MCF 10A (cell line): Measurements from ENCODE around the gene WBP2NL. TPM values are rescaled to one million over a fixed set of nuclear protein-coding genes. Genes with fewer than 3 reads are reported as not detected.

Experiments
- BruUV-seq: library from RNA; stranded (reverse); fragments of 400-500 nt; replicated peaks from 2 replicates; lab custom pipeline; 2021; lab: Mats Ljungman, UMichigan
- CTCF ChIA-PET: fragments of 300-600 bp; sonication (Branson Sonifier 250); formaldehyde crosslinking; extraction: SDS; loops from one replicate; lab custom pipeline; 2021; ENCODE audit warnings: antibody characterized with exemption, inconsistent platforms; lab: Yijun Ruan, JAX
- POLR2A ChIA-PET: fragments of 300-600, 350-650 bp; sonication (Branson Sonifier 250); formaldehyde crosslinking; extraction: SDS; loops from one replicate; lab custom pipeline; 2020; ENCODE audit warnings: antibody characterized with exemption, inconsistent platforms; lab: Yijun Ruan, JAX
- DNase-seq: peaks from one replicate; pipeline ENCODE4 v3.0.0-alpha.2; 2018; ENCODE audit not compliant: unreplicated experiment
- H3K27ac Mint-ChIP-seq: one replicate; pipeline ENCODE4 v1.8.0; 2022; ENCODE audit warnings: mild to moderate bottlenecking, low read depth, mixed read lengths; ENCODE audit not compliant: unreplicated experiment
- H3K27me3 Mint-ChIP-seq: one replicate; pipeline ENCODE4 v1.8.0; 2022; ENCODE audit warnings: mixed read lengths; ENCODE audit not compliant: insufficient read depth, unreplicated experiment
- H3K36me3 Mint-ChIP-seq: one replicate; pipeline ENCODE4 v1.8.0; 2022; ENCODE audit warnings: mild to moderate bottlenecking, moderate library complexity, mixed read lengths; ENCODE audit not compliant: insufficient read depth, unreplicated experiment
- H3K4me1 Mint-ChIP-seq: one replicate; pipeline ENCODE4 v1.8.0; 2022; ENCODE audit warnings: mixed read lengths; ENCODE audit not compliant: insufficient read depth, unreplicated experiment
- H3K4me3 Mint-ChIP-seq: one replicate; pipeline ENCODE4 v1.8.0; 2022; ENCODE audit warnings: mild to moderate bottlenecking, moderate library complexity, mixed read lengths; ENCODE audit not compliant: unreplicated experiment
- H3K9me3 Mint-ChIP-seq: one replicate; pipeline ENCODE4 v1.8.0; 2022; ENCODE audit warnings: mixed read lengths; ENCODE audit not compliant: unreplicated experiment
- CTCF ChIP-seq: fragments of 200-600 bp; IDR thresholded peaks from one replicate; pipeline ENCODE4 v1.8.0; 2022; ENCODE audit warnings: antibody characterized with exemption, mild to moderate bottlenecking; ENCODE audit not compliant: unreplicated experiment
- intact Hi-C: fragments of 100-400 bp; cut with micrococcal nuclease; formaldehyde crosslinking; loops from 2 replicates; pipeline ENCODE4 v1.14.1; 2022
- total RNA-seq: library from RNA; stranded (reverse); gene quantifications from 2 replicates; pipeline ENCODE4 v1.2.3, GENCODE V29; 2022

The WBP2NL gene
- total RNA-seq, 1 experiment from 2014 or later, result 1.1 TPM

GRCh38 chr22:42001706-42002105, 3.1 kb downstream of the WBP2NL start:
- H3K4me3 Mint-ChIP-seq, result no peak overlapping the region
- CTCF ChIA-PET, result no interaction called here
- intact Hi-C loops, result no loop called here
- H3K27me3 Mint-ChIP-seq, result no peaks in the 10 kb centered on the region
- POLR2A ChIA-PET, result no interaction called here
- no peak for TF ChIP-seq CTCF
- DNase-seq, result no peak
- H3K36me3 Mint-ChIP-seq, result no peaks in the 10 kb centered on the region
- no peak overlapping the region for H3K27ac Mint-ChIP-seq
- H3K9me3 Mint-ChIP-seq, result peaks cover 6% of the 10 kb centered on the region
- no TSS peak for BruUV-seq
- H3K4me1 Mint-ChIP-seq, result no peaks in the 10 kb centered on the region

GRCh38 chr22:42007922-42008321, 9.3 kb downstream of the WBP2NL start:
- H3K27ac Mint-ChIP-seq, result no peak overlapping the region
- intact Hi-C loops, result no loop called here
- TF ChIP-seq CTCF, result no peak
- H3K4me3 Mint-ChIP-seq, result no peak overlapping the region
- peaks cover 12% of the 10 kb centered on the region for H3K27me3 Mint-ChIP-seq
- no peak for DNase-seq
- CTCF ChIA-PET, result interaction anchor here (0.5 to 1.2 kb wide), 3 partner anchors 10 to 25 kb away, joined by 3 read pairs; no protein-coding TSS in a partner anchor
- BruUV-seq, result no TSS peak
- H3K4me1 Mint-ChIP-seq, result no peaks in the 10 kb centered on the region
- POLR2A ChIA-PET, result interaction anchor here (0.6 kb wide), 1 partner anchor 301 kb away, joined by 3 read pairs; no protein-coding TSS in a partner anchor
- H3K9me3 Mint-ChIP-seq, result peaks cover 13% of the 10 kb centered on the region
- peaks cover 14% of the 10 kb centered on the region for H3K36me3 Mint-ChIP-seq

DNA sequence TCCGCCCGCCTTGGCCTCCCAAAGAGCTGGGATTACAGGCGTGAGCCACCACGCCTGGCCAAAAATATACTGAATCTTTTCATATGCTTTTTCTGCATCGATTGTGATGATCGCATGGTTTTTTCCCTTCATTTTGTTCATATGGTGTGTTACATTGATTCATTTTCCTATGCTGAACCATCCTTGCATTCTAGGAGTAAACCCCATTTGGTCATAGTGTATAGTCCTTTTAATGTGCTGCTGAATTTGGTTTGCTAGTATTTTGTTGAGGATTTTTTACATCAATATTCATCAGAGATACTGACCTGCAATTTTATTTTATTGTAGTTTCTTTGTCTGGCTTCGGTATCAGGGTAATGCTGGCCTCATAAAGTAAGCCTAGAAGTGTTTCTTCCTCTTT, 12.2 kb downstream of the WBP2NL start:
- Mint-ChIP-seq H3K4me1 (no peaks in the 10 kb centered on the region), H3K27ac (no peak overlapping the region), H3K36me3 (peaks cover 14% of the 10 kb centered on the region), H3K27me3 (peaks cover 31% of the 10 kb centered on the region), H3K4me3 (no peak overlapping the region), H3K9me3 (peaks cover 8% of the 10 kb centered on the region)
- no TSS peak for BruUV-seq
- ChIA-PET CTCF (no interaction called here), POLR2A (interaction anchor here (0.7 kb wide), 1 partner anchor 1226 kb away, joined by 4 read pairs; no protein-coding TSS in a partner anchor)
- DNase-seq, result no peak
- intact Hi-C loops, result no loop called here
- no peak for TF ChIP-seq CTCF

GRCh38 chr22:42013385-42013784, 14.8 kb downstream of the WBP2NL start:
- Mint-ChIP-seq H3K27me3 (peaks cover 42% of the 10 kb centered on the region), H3K9me3 (peaks cover 7% of the 10 kb centered on the region), H3K36me3 (peaks cover 14% of the 10 kb centered on the region), H3K4me1 (no peaks in the 10 kb centered on the region), H3K4me3 (no peak overlapping the region), H3K27ac (no peak overlapping the region)
- DNase-seq, result no peak
- no TSS peak for BruUV-seq
- ChIA-PET POLR2A (interaction anchor here (0.7 kb wide), 1 partner anchor 1666 kb away, joined by 3 read pairs; no protein-coding TSS in a partner anchor), CTCF (no interaction called here)
- no peak for TF ChIP-seq CTCF
- intact Hi-C loops, result no loop called here
